Progenitor cell of endocrine pancreas (in vitro differentiated cells): ENCODE measurements around the gene GRIP1. TPM values are rescaled to one million over a fixed set of nuclear protein-coding genes. Genes with fewer than 3 reads are reported as not detected.

Experiments
- DNase-seq: peaks from one replicate; pipeline ENCODE4 v3.0.0; 2021; ENCODE audit warnings: low spot score; ENCODE audit not compliant: unreplicated experiment
- H3K27ac Mint-ChIP-seq: 2 replicates; pipeline ENCODE4 v1.8.0; 2021; ENCODE audit warnings: mild to moderate bottlenecking, moderate library complexity, mixed read lengths
- H3K27me3 Mint-ChIP-seq: 2 replicates; pipeline ENCODE4 v1.8.0; 2021; ENCODE audit warnings: mixed read lengths
- H3K36me3 Mint-ChIP-seq: 2 replicates; pipeline ENCODE4 v1.8.0; 2022; ENCODE audit warnings: mixed read lengths; ENCODE audit not compliant: insufficient read depth
- H3K4me1 Mint-ChIP-seq: 2 replicates; pipeline ENCODE4 v1.8.0; 2021; ENCODE audit warnings: low read depth, mixed read lengths
- H3K4me3 Mint-ChIP-seq: 2 replicates; pipeline ENCODE4 v1.8.0; 2021; ENCODE audit warnings: low read depth, mild to moderate bottlenecking, moderate library complexity, mixed read lengths
- H3K9me3 Mint-ChIP-seq: 2 replicates; pipeline ENCODE4 v1.8.0; 2021; ENCODE audit warnings: low read depth, mixed read lengths
- CTCF ChIP-seq: fragments of 200-600 bp; sonication (generic); IDR thresholded peaks from one replicate; pipeline ENCODE4 v1.5.0; 2021; ENCODE audit warnings: antibody characterized with exemption, mild to moderate bottlenecking; ENCODE audit not compliant: unreplicated experiment
- total RNA-seq: library from RNA; stranded (reverse); gene quantifications from 2 replicates; pipeline ENCODE4 v1.2.1, GENCODE V29; 2021

The GRIP1 gene
- total RNA-seq, 1 donor from 2014 or later: 41.3 TPM

GRCh38 chr12:66596199-66596598 lies 82.7 kb downstream of the GRIP1 start:
- H3K27me3 Mint-ChIP-seq: no peaks in the 10 kb centered on the region
- H3K27ac Mint-ChIP-seq: no peak overlapping the region
- no peaks in the 10 kb centered on the region for H3K9me3 Mint-ChIP-seq
- H3K4me1 Mint-ChIP-seq: peaks cover 5% of the 10 kb centered on the region
- no peak for TF ChIP-seq CTCF
- no peak overlapping the region for H3K4me3 Mint-ChIP-seq
- no peaks in the 10 kb centered on the region for H3K36me3 Mint-ChIP-seq
- no peak for DNase-seq

- TF ChIP-seq CTCF: no peak
- Mint-ChIP-seq H3K36me3 (no peaks in the 10 kb centered on the region), H3K27ac (no peak overlapping the region), H3K9me3 (no peaks in the 10 kb centered on the region), H3K4me3 (no peak overlapping the region), H3K27me3 (no peaks in the 10 kb centered on the region), H3K4me1 (peaks cover 5% of the 10 kb centered on the region)
- DNase-seq: no peak
Observed at GRCh38 chr12:66594688-66595087, 84.2 kb downstream of the GRIP1 start.

GRCh38 chr12:66590275-66590985 lies 88.4 kb downstream of the GRIP1 start:
- no peak for TF ChIP-seq CTCF
- H3K9me3 Mint-ChIP-seq: no peaks in the 10 kb centered on the region
- no peak for DNase-seq
- H3K27ac Mint-ChIP-seq: no peak overlapping the region
- H3K36me3 Mint-ChIP-seq: no peaks in the 10 kb centered on the region
- H3K27me3 Mint-ChIP-seq: no peaks in the 10 kb centered on the region
- no peak overlapping the region for H3K4me3 Mint-ChIP-seq
- peaks cover 2% of the 10 kb centered on the region for H3K4me1 Mint-ChIP-seq

GRCh38 chr12:66589095-66589494 lies 89.8 kb downstream of the GRIP1 start:
- Mint-ChIP-seq H3K4me3 (no peak overlapping the region), H3K36me3 (no peaks in the 10 kb centered on the region), H3K27ac (no peak overlapping the region), H3K9me3 (no peaks in the 10 kb centered on the region), H3K27me3 (no peaks in the 10 kb centered on the region), H3K4me1 (peaks cover 2% of the 10 kb centered on the region)
- TF ChIP-seq CTCF: no peak
- no peak for DNase-seq

- Mint-ChIP-seq H3K4me1 (peaks cover 2% of the 10 kb centered on the region), H3K36me3 (no peaks in the 10 kb centered on the region), H3K9me3 (no peaks in the 10 kb centered on the region), H3K4me3 (no peak overlapping the region), H3K27me3 (no peaks in the 10 kb centered on the region), H3K27ac (no peak overlapping the region)
- TF ChIP-seq CTCF: no peak
- no peak for DNase-seq
Observed at GRCh38 chr12:66587912-66588311, 91.0 kb downstream of the GRIP1 start.
